NCI-H2227 (cell line): ENCODE data around the gene RENBP.
"Not testable (repeated sequence)": the region's sequence is repeated elsewhere in the genome, so short reads cannot be mapped to it uniquely, and the experiment has no call there.

ENCODE experiments used
- DNase-seq: peaks from one replicate; lab custom pipeline; 2025; ENCODE audit not compliant: unreplicated experiment; lab: John Stamatoyannopoulos, UW

The RENBP gene

GRCh38 chrX:153944140-153944799, at the start of gene RENBP:
TSS of gene RENBP (minus strand) at chrX:153944643. CDS start at chrX:153944610, 33 bp downstream.
- DNase-seq = peak; percentile 60

GRCh38 chrX:153993978-153994377, 49.5 kb upstream of the RENBP start:
- DNase-seq = no peak

DNA sequence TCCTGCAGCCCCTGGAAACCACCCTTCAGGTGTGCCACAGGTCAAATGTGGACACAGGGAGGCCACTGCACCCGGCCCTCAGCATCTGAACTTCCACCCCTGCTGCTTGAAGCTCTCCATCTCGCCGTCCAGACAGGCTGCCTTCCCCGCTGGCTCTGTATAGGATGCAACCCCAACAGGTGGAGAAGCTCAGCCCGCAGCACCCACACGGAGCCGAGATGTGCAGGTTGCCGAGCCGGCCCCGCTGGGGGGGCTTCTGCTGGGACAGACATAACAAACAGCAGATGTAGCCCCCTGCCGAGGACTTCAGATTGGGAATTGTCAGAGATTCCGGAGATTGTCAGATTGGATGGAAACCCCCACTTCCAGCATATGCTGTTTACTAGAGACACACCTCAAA, 48.6 kb upstream of the RENBP start:
- no peak for DNase-seq

- DNase-seq = no peak
Observed at GRCh38 chrX:153992180-153992579, 47.7 kb upstream of the RENBP start.

DNA sequence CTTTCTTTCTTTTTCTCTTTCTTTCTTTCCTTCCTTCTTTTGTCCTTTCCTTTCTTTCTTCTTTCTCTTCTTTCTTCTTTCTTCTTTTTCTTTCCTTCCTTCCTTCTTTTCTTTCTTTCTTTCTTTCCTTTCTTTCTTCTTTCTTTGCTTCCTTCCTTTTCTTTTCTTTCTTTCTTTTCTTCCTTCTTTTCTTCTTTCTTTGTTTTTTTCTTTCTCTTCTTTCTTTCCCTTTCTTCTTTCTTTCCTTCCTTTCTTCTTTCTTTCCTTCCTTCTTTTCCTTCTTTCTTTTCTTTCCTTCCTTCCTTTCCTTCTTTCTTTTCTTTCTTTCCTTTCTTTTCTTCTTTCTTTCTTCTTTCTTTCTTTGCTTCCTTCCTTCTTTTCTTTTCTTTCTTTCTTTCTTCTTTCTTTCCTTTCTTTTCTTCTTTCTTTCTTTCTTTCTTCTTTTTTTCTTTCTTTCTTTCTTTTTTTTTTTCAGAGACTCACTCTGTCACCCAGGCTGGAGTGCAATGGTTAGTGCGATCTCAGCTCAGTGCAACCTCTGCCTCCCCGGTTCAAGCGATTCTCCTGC, 46.7 kb upstream of the RENBP start:
- DNase-seq = no peak

GRCh38 chrX:153989973-153990655, 45.7 kb upstream of the RENBP start:
- no peak for DNase-seq

GRCh38 chrX:153988493-153988892, 44.0 kb upstream of the RENBP start:
- DNase-seq = no peak

DNA sequence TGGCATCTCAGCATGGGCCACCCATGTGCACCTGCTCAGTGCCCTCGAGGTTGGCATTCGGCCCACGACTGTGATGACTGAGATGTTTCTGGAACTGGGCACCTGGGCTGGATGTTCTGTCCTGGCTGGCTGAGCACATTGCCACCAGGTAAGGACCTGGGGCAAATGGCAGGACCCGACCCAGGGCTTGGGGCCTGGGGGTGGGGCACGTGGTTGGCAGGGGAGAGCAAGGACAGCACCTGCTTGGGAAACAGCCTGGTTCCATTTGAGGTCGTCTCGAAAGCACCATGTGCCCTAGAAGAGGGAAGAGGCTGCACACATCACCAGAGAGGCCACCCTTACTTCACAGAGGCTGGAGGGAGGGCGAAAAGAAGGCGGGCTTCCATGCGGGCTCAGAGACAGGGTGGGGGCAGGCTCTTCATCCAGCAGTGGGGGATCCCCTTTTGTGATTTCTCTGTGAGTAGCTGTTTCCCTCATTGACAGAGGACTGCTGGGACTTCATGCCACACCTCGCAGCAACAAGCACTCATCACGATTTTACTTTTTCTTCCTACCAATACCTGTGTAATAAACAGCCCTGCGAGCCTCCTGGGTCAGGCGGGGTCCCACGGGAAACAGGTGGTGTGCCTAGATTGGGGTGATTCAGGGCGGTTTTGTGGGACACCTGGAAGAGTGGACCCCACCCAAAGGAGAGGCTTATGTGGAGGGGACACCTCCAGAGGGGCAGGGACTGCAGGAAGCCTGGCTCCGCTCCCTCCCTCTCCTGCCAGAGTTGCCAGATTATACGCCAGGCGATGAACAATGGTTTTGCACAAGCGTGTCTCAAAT, 40.1 kb upstream of the RENBP start:
- DNase-seq = no peak

GRCh38 chrX:153983321-153983801, 38.9 kb upstream of the RENBP start:
- DNase-seq = no peak

GRCh38 chrX:153981771-153982533, 37.5 kb upstream of the RENBP start:
- peak; percentile 74 for DNase-seq

DNA sequence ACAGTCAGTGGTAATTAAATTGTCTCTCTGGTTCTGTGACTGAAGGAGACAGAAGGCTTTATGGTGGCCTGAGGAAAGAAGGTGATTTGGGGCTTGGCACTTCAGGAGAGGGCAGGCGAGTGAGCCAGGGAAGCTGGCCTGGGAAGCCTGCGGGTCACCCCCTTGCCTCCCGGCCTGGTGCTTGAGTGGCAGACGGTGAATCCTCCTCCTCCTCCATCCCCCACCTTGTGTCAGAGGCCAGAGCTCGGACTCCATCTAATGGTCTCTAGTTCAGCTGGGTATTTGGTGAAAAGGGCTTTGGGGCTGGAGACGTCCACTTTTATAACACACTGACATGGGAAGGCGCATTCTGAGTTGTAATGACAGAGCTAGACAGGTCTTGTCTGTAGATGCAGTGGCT, 36.8 kb upstream of the RENBP start:
- DNase-seq = no peak

GRCh38 chrX:153980394-153980793, 36.0 kb upstream of the RENBP start:
- DNase-seq = not testable (repeated sequence)

DNA sequence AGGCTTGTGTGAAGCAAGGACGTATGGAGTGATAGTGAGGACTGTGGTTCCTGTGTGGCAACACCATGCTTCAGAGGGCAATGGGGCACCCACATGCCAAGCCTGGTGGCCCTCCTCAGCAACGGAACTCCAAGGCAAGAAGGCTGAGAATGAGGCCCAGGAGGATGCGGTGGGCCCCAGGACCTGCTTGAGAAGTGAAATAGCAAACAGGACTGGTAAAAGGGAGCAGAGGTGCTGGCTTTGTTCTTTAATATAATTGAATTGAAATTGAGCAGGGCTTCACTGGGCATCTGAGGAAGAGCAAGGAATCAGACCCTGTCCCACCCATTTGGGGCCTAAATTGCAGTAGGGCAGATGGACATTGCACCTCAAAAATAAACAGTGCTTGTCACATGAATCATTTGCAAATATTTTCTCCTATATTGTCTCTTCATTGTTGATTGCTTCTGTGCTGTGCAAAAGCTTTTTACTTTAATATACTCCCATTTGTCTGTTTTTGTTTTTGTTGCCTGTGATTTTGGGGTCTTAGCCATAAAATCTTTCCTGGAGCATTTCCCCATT, 30.4 kb upstream of the RENBP start:
- DNase-seq = no peak

DNA sequence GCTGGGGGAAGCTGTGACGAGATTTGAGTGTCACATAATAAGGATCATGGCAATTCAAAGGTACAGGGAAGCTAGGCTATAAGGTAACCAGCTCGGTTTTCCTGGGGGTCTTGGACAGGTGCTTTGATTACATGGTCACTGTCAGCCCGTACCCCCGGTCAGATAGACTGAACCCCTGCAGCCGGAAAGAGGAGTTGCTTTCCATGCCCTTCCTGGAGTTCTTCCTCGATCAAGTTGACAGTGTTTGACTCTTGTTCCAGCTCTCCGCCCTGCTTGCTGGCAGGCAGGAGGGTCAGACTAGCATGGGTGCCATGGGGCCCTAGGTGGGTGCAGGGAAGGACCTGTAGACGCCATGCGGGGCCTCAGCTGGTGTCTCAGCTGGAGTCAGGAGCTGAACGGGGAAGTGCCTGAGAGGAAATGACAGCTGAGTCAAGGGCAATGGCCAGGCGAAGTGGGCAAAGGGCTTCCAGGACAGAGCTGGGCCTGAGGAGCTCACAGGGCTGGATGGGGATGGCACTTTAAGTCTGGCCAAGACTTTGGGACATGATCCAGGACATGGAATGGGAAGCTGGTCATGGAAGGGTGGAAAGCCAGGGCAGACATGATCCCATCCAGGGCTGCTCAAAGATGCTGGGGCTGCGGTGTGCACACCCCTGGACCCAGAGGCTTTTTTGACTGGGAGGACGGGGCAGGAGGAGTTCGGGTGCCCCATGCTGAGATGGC, 29.7 kb upstream of the RENBP start:
- no peak for DNase-seq

DNA sequence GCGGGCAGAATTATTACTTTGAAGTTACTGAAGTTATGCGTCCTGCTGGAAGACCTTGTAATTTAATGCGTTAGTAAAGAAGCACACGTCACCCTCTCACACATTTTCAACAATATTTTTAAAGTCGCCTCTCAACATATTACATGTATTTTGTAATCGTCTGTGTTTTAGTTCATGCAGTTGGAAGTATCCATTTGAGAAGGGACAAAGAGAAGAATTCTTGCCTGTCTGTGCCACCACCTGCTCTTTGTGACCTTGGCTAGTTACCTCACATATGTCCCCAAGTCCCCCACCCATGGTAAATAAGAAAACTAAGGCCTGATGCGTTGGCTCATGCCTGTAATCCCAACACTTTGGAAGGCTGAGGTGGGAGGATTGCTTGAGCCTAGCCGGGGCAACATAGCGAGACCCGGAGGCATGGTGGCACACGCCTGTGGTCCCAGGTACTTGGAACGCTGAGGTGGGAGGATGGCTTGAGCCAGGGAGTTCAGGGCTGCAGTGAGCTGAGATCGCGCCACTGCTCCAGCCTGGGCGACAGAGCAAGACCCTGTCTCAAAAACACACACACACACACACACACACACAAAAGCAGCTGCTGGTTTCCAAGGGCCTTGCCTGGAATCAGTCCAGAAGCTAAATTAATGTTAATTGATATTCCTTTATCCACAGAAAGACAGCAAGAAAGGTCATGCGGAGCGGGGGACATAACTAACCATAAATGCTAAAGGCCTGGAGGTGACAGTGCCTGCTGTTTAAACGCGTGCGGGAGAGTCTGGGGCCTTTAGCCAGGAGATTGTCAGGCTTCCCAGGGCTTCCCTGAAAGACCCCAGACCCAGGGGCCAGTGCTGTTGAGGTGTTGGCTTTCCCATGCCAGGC, 28.9 kb upstream of the RENBP start:
- peak; percentile 36 for DNase-seq

GRCh38 chrX:153972368-153973126, 28.1 kb upstream of the RENBP start, which contains the start of gene TMEM187:
TSS of gene TMEM187 (plus strand) at chrX:153972754. CDS start at chrX:153982063, 9,309 bp downstream.
- DNase-seq = peak; percentile 97

DNA sequence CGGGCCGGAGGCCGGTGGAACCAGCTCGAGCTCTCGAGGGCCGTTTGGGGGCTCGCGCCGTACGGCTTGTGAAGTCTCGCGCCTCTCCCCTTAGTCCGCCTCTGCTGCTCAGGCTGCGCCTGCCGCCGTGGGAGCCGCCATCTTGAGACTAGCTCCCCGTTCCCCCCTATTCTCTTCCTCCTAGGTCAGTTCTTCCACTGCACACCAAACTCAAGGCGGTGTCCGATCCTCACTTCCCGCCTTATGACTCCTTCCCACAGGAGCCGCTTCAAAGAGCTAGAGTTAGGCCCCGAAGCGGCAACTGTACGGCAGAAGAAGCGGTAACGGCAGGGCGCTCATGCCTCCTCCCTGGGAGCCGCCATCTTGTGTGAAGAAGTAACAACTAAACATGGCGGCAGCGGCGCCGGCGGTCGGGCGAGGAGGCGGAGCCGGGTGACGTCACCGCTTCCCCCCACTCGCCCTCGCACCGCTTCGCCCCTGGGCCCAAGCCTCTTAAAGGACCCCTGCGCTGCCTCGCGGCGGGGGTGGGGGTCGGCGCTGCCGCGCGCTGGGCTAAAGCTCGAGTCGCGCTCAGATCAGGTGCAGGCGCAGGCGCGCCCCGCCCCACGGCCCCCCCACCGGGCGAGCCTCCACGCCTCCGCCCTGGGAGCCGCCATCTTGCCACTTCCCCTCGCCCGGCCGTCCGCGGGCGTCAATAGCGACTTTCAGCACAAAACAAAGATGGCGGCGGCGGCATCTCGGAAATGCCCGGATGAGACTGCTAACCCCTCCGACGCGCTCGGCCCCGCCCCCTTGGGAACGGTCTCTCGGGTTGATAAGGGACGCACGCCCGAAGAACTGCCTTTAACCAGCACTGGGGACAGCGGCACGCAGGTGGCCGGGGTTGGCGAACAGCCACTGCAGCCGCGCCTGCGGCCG, 27.3 kb upstream of the RENBP start, which contains the start of gene HCFC1:
Gene HCFC1, minus strand, starts transcription at position 369 of the 918 bp plus-strand sequence. CDS start 978 bp downstream, outside the sequence.
- DNase-seq = peak; percentile 96
